Left kidney (tissue), 2 donors: ENCODE data around the gene SLC1A7. TPM values are rescaled to one million over a fixed set of nuclear protein-coding genes. Genes with fewer than 3 reads are reported as not detected.

Experiments used
- DNase-seq: peaks from one replicate; pipeline ENCODE4 v3.0.0-alpha.2; 2013
- polyA plus RNA-seq: library from polyadenylated mRNA; unstranded; fragments of 120-200 nt; gene quantifications from one replicate; pipeline ENCODE4 v1.2.1, GENCODE V29; 2013; ENCODE audit not compliant: insufficient read length

SLC1A7 gene
- polyA plus RNA-seq, 1 donor: 0.05 TPM

DNA sequence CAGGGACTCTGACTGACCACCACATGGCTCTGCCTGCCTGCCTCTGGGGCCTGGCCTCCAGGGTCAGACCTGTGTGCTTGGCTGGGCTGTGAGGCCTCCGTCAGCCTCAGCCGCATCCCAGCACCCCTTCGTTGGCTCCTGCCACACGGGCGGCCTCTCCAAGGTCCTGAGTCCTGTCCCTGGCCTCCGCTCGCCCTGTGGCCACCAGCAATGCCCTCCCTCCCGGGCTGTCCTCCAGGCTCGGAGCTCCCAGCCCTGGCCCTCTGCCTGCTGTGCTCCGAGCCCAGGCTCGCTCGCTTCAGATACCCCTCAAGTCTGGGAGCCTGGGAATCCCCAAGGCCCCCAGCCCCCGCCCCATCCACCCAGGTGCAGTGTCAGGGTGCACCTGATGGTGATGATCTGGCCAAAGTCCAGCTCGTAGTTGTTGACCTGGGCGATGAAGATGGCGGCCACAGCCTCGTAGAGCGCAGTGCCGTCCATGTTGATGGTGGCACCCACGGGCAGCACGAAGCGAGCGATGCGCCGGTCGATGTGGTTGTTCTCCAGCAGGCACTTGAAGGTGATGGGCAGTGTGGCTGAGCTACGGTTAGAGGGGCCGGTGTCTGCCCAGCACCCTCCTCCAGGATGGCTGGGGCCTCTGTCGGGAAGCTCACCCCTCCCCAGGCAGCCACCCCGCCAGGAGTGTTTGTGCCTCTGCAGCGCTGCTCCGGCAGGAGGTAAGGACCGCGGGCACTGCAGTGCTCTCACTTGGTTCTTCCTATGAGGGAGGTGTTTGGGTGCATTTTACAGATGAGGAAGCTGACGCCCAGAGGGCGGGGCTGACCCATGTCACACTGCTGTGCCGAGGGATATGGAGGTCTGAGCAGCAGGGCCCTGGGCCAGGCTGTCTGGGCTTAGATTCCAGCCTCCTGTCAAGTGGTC, 52.0 kb downstream of the SLC1A7 start:
- no peak for DNase-seq

DNA sequence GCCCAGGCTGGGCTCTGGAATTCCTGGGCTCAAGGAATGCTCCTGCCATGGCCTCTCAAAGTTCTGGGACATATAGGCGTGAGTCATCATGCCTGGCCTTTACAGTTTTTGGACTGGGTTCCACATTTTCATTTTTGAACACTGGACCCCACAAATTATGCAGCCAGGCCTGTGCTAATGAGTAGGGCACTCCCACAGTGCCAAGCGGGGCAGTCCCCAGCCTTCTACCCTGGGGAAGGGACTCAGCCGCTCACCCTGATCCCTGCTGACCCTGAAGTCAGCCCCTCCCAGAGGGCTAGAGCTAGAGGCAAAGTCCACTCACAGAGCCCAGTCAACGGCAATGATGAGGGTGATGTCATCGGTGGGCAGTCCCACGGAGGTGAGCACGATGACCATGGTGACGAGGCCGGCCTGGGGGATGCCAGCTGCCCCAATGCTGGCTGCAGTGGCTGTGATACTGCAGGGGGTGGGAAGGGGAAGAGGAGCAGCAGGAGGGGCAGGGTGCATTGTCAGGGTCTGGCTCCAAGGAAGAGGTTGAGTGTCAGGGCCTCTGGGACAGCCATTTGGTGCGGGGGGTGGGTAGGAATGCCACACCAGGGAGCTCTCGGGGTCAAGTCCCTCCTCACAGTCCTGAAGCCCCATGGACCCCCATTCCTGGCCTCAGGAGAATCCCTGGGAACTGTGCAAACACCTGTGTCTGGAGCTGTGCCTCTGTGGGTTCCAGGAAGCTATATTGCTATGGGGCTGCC, 52.8 kb downstream of the SLC1A7 start:
- no peak for DNase-seq

DNA sequence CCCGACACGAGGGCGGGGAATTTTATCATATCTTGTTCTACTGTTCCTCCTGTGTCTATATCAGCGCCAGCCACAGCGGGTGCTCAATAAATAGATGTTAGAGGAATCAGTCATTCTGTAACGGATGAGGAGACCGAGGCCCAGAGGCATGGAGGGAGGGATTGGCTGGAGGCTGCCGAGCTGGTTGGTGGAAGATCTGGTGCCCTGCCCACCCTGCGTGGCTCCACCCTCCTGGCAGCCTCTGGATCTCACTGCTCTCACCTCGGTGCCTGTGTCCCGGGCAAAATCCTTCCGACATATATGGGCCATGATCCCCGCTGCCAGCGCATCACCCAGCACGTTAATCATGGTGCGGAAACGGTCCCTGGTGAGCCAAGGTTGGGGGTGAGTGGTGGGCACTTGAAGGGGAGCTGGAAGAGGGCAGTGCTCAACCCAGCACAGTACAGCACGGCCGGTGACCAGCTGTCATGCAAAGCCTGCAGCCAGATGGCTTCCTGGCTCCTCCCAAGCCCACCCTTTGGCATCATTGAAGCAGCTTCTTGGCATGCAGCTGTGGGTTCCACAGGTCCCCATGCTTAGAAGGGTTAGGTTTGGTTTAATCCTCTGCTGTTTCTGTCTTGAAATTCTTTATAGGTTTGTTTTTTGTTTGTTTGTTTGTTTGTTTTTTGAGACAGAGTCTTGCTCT, 53.7 kb downstream of the SLC1A7 start:
- DNase-seq: no peak

DNA sequence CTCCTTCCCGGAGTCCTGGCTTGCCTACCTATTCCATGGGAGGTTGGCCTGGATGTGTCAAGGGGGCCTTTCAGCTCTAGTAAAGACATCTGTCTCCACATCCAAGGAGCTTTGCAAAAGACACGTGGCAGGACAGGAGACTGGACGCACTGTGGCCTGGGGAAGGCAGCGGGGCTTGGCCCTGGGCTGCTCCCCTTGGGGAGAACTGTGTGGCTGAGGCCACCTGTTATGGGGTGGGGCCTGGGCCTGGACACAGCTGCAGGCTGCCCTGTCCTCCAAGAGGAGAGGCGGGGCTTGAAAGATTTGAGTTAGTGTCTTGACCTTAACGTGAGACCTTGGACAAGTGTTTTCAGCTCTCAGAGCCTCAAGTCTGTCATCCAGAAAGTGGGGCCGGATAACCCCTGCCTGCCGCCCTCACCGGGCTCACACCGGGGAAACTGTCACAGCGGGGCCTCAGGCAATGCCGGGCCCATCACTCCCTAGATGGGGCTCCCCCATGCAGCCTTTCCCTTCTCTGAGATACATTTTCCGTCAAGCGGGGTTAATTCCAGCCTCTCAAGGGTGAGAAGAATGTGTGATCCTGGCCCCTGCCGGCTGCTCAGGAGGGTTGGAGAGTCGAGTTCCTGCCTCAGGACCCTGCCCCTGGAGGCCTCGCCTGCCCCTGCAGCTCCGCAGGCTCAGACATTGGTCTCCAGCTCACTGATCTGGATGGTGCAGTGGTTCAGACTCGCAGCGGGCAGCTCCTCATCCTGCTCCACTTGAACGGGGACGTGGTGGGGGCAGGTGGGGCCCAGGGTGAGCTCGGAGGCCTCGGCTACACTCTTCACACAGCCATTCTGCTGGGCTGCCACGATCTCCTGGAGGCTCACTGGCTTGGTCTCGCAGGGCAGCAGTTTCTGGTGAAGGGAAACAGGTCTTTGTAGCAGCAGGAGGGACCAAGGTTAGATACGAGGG, 54.8 kb downstream of the SLC1A7 start:
- DNase-seq: no peak

DNA sequence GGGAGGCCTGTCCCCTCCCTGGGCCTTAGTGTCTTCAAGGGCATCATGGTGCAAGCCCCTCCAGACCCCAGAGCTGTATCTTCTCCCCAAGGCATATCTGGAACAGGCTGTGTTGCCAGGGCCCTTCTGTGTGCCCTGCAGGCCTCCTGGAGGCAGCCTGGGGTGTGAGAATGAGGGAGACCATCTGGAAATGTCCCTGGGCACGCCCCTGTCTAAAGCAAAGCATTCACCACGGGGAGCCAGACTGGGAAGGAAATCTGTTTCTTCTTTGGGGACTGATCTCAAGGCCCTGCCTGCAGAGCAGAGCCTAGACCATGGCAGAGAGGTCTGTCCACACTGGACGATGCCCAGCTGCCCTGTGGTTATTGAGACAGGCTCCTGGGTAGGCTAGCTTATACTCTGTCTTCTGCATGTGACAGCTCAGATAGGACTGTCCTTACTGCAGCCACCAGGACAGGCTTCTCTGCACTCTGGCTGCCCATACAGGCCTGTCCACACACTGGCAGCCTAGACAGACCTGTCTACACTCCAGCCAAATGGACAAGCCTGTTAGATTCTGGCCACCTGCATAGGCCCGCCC, 55.9 kb downstream of the SLC1A7 start:
- DNase-seq: no peak

DNA sequence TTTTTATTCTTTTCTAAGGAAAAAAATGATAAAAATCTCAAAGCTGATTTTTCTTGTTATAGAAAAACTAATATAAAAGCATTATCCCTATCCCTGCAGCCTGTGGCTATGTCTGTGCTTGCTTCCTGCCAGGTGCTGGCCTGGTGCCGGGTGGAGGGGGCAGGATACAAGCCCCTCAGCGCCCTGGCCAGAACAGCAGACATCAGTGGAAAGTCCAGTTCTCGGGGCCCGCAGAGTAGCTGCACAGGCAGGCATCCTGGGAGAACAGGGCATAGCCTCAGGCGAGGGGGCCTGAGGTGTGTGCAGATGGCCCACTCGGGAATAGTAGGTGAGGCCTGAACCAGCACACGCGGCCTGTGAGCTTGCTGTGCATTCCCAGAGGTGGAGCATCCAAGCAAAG, 57.0 kb downstream of the SLC1A7 start:
- DNase-seq: no peak

DNA sequence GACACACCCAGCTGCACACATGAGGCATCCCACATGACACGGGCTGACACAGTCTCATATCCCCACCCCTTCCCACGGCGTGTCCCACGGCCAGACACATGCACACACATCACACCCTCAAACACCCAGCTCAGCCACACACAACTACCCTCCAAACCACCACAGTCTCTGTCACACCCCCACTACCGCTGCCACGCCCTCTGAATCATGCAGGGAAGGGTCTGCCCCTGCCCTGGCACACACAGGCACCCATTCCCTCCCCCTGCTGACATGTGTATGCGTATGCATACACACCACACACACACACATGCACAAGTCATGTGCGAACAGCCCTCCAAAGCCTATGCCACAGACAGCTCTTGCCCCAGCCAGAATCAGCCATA, 57.9 kb downstream of the SLC1A7 start:
- no peak for DNase-seq

DNA sequence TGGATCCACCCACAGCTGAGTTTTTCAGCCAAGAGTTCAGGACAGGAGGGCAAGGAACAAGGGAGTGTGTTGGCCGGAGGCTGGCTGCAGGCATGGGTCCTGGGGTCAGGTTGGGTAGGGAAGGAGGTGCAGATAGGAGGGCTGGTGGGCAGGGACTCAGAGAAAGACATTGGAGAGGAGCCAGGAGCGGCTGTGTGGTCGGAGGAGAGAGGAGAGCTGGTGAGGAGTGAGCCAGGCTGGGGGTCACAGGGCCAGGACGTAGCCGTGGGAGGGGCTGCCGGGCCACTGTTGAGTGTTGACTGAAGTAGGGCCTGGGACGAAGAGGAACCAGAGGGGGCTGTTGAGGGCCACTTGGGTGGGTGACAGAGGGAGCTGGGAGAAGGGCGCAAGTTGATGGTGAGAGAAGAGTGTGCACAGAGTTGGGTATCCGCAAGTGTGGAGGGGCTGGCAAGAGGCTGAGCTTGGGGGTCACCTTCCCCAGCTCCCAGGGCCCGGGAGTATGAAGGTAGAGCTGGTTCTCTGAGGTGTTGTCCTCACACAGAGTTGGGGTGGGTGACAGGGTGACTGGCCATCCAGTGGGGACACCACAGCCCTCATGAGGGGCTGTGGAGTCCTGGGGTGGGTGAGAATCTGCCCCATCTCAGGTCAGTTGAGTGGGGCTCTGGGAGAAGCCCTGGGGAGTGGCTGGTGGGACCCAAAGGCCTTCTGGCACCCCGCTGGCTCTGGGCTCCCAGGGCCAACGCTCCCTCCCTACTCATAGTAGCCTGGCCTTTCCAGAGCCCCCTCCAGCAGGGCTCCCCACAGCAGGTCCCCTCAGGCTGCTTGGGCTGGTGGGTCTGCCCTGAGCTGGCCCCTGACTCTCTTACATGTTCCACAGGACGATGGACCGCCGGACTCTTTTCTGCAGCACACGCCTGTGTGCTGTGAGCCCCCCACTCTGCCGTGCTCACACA, 58.5 kb downstream of the SLC1A7 start:
- no peak for DNase-seq

DNA sequence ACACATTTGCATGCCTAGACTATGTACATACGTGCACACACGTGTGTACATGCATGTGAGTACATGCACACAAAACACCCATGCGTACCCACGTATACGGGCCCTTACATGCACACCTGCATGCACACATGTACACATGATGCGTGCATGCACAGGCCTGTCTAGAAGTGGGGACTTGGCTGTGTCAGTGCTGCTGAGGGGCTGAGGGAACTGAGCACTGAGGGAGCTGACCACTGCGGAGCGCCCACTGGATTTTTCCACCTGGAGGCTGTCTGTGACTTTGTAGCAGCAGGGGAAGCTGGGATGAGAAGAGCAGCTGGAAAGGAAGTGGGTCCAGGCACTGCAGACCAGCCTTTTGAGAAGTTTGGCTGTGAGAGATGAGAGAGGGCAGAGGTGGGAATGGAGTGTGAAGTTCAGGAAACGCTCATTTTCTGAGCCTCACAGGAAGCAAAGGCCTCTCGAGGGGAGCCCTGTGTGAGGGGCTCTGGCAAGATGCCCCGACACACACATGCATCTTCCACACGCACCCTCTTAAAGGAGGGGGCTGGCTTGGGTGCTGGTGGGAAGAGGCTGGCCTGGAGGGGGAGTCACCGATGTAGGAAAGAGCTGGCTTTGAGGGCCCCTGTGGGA, 59.5 kb downstream of the SLC1A7 start:
- DNase-seq: no peak

DNA sequence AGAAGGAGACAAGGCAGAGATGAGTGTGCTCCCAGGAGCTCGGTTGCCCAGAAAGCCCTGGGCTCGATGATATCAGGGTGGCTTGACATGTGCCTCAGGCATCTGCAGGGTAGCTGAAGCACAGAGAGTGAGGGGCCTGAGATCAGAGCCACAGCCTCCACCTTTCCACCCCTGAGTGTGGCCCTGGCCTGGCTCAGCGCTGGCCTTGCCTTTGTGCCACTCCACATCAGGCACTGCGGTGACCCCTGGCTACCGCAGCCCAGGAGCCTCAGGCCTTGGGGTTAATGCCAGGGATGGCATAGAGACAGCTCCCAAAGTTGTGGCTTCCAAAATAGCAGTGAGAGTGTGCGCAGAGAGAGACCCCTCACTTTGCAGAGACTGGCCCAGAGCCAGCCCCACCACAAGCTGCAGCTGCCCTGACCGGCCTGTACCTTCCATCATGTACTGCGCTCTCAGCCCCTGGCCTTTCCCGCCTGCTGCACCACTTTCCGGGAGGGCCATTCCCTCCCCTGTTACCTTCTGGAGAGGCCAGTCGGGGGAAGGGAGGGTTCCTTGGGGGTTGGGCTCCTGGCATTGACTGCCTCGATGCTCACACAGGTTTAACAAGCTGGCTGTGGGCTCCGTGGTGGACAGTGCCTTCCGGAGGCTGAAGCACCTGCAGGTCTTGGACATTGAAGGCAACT, 60.9 kb downstream of the SLC1A7 start:
- no peak for DNase-seq

DNA sequence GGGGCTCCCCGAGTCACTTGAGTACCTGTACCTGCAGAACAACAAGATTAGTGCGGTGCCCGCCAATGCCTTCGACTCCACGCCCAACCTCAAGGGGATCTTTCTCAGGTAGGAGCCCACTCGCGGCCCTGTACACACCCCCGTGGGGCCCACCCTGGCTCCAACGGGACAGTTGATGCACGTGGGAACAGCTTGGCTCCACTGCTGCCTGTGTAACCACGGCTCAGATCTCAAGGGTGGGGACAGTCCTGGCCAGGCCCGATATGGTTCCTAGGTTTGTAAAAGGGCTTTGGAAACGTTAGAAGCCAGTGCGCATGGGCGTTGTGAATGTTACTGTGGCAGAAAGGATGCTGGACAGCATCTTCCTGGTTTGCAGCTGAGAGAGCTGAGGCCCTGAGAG, 61.7 kb downstream of the SLC1A7 start:
- no peak for DNase-seq

DNA sequence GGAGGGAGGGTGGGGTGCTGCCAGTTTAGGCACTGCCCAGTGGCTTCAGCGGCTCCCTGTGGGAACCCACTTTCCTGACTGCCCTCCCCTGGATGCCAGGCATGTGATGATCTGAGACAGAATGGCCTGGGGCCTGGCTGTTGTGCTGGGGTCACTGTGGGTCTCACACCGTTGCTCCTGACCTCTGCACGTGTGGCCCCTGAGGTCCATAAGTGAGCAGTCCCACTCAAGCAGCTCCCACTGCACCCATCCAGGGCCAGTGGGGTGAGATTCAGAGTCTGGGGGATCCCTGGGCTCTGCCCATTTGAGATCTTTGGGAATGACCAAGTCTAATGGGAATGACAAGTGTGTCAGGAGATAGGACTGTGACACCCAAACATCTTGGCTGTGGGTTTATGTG, 62.4 kb downstream of the SLC1A7 start:
- DNase-seq: no peak

DNA sequence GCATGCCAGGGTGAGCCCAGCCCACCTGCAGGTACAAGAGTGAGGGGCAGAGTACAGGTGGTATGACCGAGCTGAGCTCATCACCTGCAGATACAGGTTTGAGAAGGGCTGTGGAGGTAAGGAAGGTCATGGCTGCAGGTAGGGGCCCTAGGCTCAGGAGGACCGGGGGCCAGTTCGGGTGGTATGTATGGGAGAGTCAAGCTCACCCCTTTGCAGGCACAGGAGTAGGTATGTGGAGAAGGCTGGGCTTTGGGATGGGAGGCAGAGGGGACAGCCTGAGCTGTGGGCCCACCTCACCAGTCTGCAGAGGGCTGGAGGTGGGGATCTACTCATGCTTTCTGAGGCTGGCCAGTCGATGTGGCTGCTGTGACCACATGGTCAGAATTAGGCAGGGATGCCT, 63.2 kb downstream of the SLC1A7 start:
- DNase-seq: no peak

DNA sequence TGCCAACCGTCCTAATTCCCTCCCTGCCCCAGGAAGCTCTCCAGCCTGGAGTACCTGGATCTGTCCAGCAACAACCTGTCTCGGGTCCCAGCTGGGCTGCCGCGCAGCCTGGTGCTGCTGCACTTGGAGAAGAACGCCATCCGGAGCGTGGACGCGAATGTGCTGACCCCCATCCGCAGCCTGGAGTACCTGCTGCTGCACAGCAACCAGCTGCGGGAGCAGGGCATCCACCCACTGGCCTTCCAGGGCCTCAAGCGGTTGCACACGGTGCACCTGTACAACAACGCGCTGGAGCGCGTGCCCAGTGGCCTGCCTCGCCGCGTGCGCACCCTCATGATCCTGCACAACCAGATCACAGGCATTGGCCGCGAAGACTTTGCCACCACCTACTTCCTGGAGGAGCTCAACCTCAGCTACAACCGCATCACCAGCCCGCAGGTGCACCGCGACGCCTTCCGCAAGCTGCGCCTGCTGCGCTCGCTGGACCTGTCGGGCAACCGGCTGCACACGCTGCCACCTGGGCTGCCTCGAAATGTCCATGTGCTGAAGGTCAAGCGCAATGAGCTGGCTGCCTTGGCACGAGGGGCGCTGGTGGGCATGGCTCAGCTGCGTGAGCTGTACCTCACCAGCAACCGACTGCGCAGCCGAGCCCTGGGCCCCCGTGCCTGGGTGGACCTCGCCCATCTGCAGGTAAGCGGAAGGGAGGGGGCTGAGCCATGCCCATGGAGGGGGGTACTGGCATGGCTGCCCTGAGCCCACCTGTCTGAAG, 63.9 kb downstream of the SLC1A7 start:
- DNase-seq: no peak

DNA sequence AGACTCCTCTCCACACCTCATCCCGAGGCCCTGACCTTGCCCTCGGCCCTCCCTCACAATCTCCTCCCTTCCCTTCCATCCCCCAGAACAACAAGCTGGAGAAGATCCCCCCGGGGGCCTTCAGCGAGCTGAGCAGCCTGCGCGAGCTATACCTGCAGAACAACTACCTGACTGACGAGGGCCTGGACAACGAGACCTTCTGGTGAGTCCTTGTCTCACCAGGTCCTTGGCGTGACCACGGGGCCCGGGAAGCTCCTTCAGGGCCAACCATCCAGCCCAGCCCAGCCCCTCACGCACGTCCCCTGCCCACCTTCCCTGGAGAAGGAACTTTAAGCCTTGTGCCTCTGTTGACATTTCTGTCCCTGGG, 64.9 kb downstream of the SLC1A7 start:
- no peak for DNase-seq

DNA sequence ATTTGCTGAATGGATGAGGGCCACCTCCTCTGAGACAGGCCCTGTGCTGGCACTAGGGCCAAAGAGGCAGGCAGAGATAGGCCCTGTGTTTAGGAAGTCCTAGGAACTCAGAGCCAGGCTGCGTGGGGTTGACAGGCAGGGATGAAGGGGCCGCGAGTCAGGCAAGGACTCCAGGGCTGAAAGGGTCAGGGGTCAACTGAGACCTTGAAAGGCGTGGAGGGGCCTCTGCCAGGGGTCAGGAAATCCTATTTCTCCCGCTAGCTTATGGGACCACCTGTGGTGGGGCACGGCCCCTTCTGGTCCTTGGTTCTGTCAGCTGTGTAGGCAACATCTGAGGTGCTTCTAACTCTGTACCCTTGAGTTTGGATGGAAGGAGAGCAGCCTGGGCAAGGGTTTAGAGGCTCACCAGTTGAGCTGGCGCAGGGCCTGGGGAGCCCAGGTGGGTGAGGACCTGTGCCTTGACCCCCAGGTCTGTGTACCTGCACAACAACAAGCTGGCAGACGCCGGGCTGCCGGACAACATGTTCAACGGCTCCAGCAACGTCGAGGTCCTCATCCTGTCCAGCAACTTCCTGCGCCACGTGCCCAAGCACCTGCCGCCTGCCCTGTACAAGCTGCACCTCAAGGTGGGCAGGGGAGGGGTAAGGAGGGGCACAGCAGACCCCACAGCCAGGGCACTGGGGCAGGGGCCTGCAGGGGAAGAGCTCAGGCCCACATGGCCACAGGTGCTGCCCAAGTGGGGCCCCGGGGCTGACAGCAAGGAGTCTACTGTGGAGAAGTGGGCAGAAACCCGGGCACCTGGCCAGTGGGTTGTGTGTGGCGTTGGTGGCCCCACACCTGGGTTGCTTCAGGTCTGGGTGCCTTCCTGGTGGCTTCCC, 65.5 kb downstream of the SLC1A7 start:
- DNase-seq: no peak

DNA sequence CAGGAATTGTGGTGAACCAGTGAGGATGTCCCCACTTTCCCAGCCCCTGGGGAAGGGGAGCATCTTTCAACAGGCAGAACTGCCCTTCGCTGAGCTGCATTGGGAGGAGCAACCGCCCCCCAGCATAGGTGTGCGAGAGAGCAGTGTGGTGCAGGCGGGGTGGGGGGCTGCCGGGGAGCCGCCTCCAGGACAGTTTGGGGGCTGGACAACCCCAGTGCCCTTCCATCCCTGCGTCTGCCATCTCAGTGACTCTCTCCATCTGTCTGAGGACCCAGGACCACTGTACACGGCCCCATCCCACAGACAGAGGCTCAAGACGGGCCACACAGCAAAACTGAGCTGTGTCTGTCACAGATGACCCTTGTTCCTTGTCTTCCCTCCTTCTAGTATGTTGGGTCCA, 66.3 kb downstream of the SLC1A7 start:
- no peak for DNase-seq
